GM12878 (cell line): ENCODE data around the gene STXBP2. TPM values are rescaled to one million over a fixed set of nuclear protein-coding genes. Genes with fewer than 3 reads are reported as not detected.

Source experiments
- ATAC-seq: fragments of 200-7000 bp; cut with Tn5 transposase; 3 replicates; pipeline ENCODE4 v1.9.1; 2020; ENCODE audit warnings: mild to moderate bottlenecking, moderate library complexity
- BruUV-seq: library from RNA; stranded (reverse); fragments of 400-500 nt; replicated peaks from 2 replicates; lab custom pipeline; 2021; lab: Mats Ljungman, UMichigan
- CTCF ChIA-PET: fragments of 300-600 bp; sonication (Branson Sonifier 250); formaldehyde crosslinking; extraction: SDS; loops from one replicate; lab custom pipeline; 2021; ENCODE audit warnings: inconsistent platforms; lab: Yijun Ruan, JAX
- POLR2A ChIA-PET: fragments of 350-600 bp; formaldehyde crosslinking; extraction: SDS; loops from one replicate; lab custom pipeline; 2021; ENCODE audit warnings: inconsistent platforms; lab: Charles Lee
- RAD21 ChIA-PET: fragments of 300-600 bp; sonication (Branson Sonifier 250); formaldehyde crosslinking; loops from one replicate; lab custom pipeline; 2023; ENCODE audit warnings: antibody characterized with exemption; ENCODE audit not compliant: unreplicated experiment; lab: Charles Lee
- SMC1A ChIA-PET: fragments of 300-600 bp; sonication (Branson Sonifier 250); formaldehyde crosslinking; loops from one replicate; lab custom pipeline; 2023; ENCODE audit not compliant: unreplicated experiment, uncharacterized antibody; lab: Charles Lee
- DNase-seq: peaks from one replicate; pipeline ENCODE4 v3.0.0-alpha.2; 2011; ENCODE audit warnings: low read depth, low spot score
- FAIRE-seq: peaks from 3 replicates; lab custom pipeline; 2011; peaks lifted over from hg19 to GRCh38; lab: Jason Lieb, UNC
- H2AFZ ChIP-seq: 2 replicates; pipeline ENCODE4 v1.6.0; 2011; ENCODE audit warnings: low read depth, low read length, control low read depth; ENCODE audit not compliant: control insufficient read depth
- H3K27ac ChIP-seq: 2 replicates; pipeline ENCODE4 v1.5.1; 2011; ENCODE audit warnings: control low read depth; ENCODE audit not compliant: control insufficient read depth, insufficient read depth
- H3K27me3 ChIP-seq, 2 experiments: replicated peaks in 1 of 2; 2 replicates each; pipeline versions ENCODE4 v1.6.0 to v1.6.1; 2011; ENCODE audit warnings: low read length in 1 of 2; ENCODE audit not compliant: control insufficient read depth in 2 of 2, insufficient read depth in 2 of 2
- H3K36me3 ChIP-seq, 2 experiments: 2 replicates each; pipeline ENCODE4 v1.5.1; 2011; ENCODE audit warnings: low read length in 1 of 2; ENCODE audit not compliant: control insufficient read depth in 2 of 2, insufficient read depth in 2 of 2
- H3K4me1 ChIP-seq: 2 replicates; pipeline ENCODE4 v1.6.1; 2011; ENCODE audit warnings: mild to moderate bottlenecking, low read length, moderate library complexity, mixed read lengths; ENCODE audit not compliant: control insufficient read depth, insufficient read depth
- H3K4me2 ChIP-seq: 2 replicates; pipeline ENCODE4 v1.6.0; 2011; ENCODE audit warnings: control low read depth; ENCODE audit not compliant: control insufficient read depth, insufficient read depth
- H3K4me3 ChIP-seq: fragments of 200-600 bp; sonication (generic); 2 replicates; pipeline ENCODE4 v1.5.1; 2016
- H3K79me2 ChIP-seq: 2 replicates; pipeline ENCODE4 v1.6.0; 2011; ENCODE audit warnings: low read length; ENCODE audit not compliant: control insufficient read depth, insufficient read depth
- H3K9ac ChIP-seq: 2 replicates; pipeline ENCODE4 v1.8.0; 2011; ENCODE audit warnings: low read length, control low read depth, mixed read lengths; ENCODE audit not compliant: control insufficient read depth, insufficient read depth
- H3K9me3 ChIP-seq: replicated peaks from 3 replicates; pipeline ENCODE4 v1.5.1; 2011; ENCODE audit warnings: mild to moderate bottlenecking, low read length; ENCODE audit not compliant: control insufficient read depth, insufficient read depth
- H4K20me1 ChIP-seq: 2 replicates; pipeline ENCODE4 v1.6.0; 2011; ENCODE audit not compliant: control insufficient read depth, insufficient read depth
- BACH1 ChIP-seq: fragments of 450-650 bp; IDR thresholded peaks from 2 replicates; pipeline ENCODE4 v1.6.1; 2017; ENCODE audit warnings: mild to moderate bottlenecking, borderline replicate concordance
- BHLHE40 ChIP-seq, 2 experiments: fragments of 450-650 bp in 1 of 2; IDR thresholded peaks; 2 replicates each; pipeline ENCODE4 v1.6.1; 2011 to 2017; ENCODE audit warnings: low read depth in 2 of 2, borderline replicate concordance in 1 of 2, improper control_type of control experiment in 1 of 2, low read length in 1 of 2, mild to moderate bottlenecking in 1 of 2
- CHD4 ChIP-seq: fragments of 200-600 bp; sonication (generic); IDR thresholded peaks from 2 replicates; pipeline ENCODE4 v1.6.1; 2016; ENCODE audit warnings: mild to moderate bottlenecking
- E4F1 ChIP-seq: fragments of 450-650 bp; IDR thresholded peaks from 2 replicates; pipeline ENCODE4 v1.6.1; 2018; ENCODE audit warnings: borderline replicate concordance, mild to moderate bottlenecking; ENCODE audit not compliant: partially characterized antibody
- EGR1 ChIP-seq, 2 experiments: IDR thresholded peaks; 1 replicate in 1 of 2; 2 replicates in 1 of 2; pipeline ENCODE4 v1.6.1; 2011 to 2012; ENCODE audit warnings: low read depth in 2 of 2, low read length in 2 of 2, borderline replicate concordance in 1 of 2, mild to moderate bottlenecking in 1 of 2, moderate library complexity in 1 of 2
- KLF5 ChIP-seq: fragments of 450-650 bp; IDR thresholded peaks from 2 replicates; pipeline ENCODE4 v1.6.1; 2014; ENCODE audit warnings: mild to moderate bottlenecking; ENCODE audit not compliant: partially characterized antibody
- MXI1 ChIP-seq: fragments of 150-350 bp; IDR thresholded peaks from 2 replicates; pipeline ENCODE4 v1.6.1; 2011; ENCODE audit warnings: low read depth, mild to moderate bottlenecking, inconsistent platforms, low read length, improper control_type of control experiment
- NKRF ChIP-seq: fragments of 450-650 bp; conservative IDR thresholded peaks from 2 replicates; pipeline ENCODE4 v1.6.1; 2017; ENCODE audit warnings: mild to moderate bottlenecking, moderate library complexity
- RBBP5 ChIP-seq: fragments of 200-600 bp; sonication (generic); conservative IDR thresholded peaks from 2 replicates; pipeline ENCODE4 v1.6.1; 2016
- SKIL ChIP-seq: fragments of 450-650 bp; IDR thresholded peaks from 2 replicates; pipeline ENCODE4 v1.6.1; 2017; ENCODE audit warnings: mild to moderate bottlenecking, low read depth, inconsistent platforms; ENCODE audit not compliant: poor library complexity, severe bottlenecking
- SP1 ChIP-seq: IDR thresholded peaks from one replicate; pipeline ENCODE4 v1.6.1; 2011; ENCODE audit warnings: low read depth, low read length
- STAT1 ChIP-seq: fragments of 450-650 bp; conservative IDR thresholded peaks from 2 replicates; pipeline ENCODE4 v1.6.1; 2014; ENCODE audit warnings: antibody characterized with exemption, mild to moderate bottlenecking
- TBL1XR1 ChIP-seq: IDR thresholded peaks from 2 replicates; pipeline ENCODE4 v1.6.1; 2012; ENCODE audit warnings: low read depth, low read length, improper control_type of control experiment
- WGBS: methylation state at CpG from one replicate; pipeline ENCODE4 v1.1.6; 2016; ENCODE audit warnings: low lambda C conversion rate; ENCODE audit not compliant: insufficient replicate concordance, insufficient coverage; ENCODE audit errors: missing lambda C conversion rate; 5-methylcytosine and 5-hydroxymethylcytosine counted together
- in situ Hi-C: fragments of 300-500 bp; cut with MboI; formaldehyde crosslinking; loops from 9 replicates; pipeline ENCODE4 v1.14.3; 2018; ENCODE audit warnings: mixed read lengths
- intact Hi-C: fragments of 100-400 bp; cut with micrococcal nuclease; formaldehyde crosslinking; loops from one replicate; pipeline ENCODE4 v1.14.2; 2022; ENCODE audit not compliant: unreplicated experiment
- polyA plus RNA-seq, 11 experiments: library from polyadenylated mRNA; depleted of rRNA in 4 of 11; unstranded in 6 of 11; stranded (reverse) in 5 of 11; fragments of >200 nt; fragmentation: Nextera tagmentation in 4 of 11; fragmentation: Illumina TruSeq in 1 of 11; extraction: Ambion mirVana in 4 of 11; extraction: Trizol in 1 of 11; gene quantifications; 1 replicate in 1 of 11; 2 replicates in 10 of 11; pipeline versions ENCODE4 v1.2.1 to v1.2.3, GENCODE V29; 2011 to 2016; ENCODE audit warnings: inconsistent platforms in 2 of 11, missing spikeins in 2 of 11, low read depth in 1 of 11
- total RNA-seq, 4 experiments: library from RNA; depleted of rRNA in 3 of 4; stranded (reverse); fragments of >200 nt in 3 of 4; fragmentation: Illumina TruSeq in 1 of 4; extraction: Trizol in 1 of 4; gene quantifications; 2 replicates each; pipeline versions ENCODE4 v1.2.1 to v1.2.3, GENCODE V29; 2013 to 2021
- TF ChIP-seq, protein P1 (sequence below): IDR thresholded peaks from 2 replicates; pipeline ENCODE4 v1.6.1; 2012; ENCODE audit warnings: low read depth, low read length, improper control_type of control experiment
- TF ChIP-seq, protein P2 (sequence below): fragments of 450-650 bp; IDR thresholded peaks from 2 replicates; pipeline ENCODE4 v1.6.1; 2017; ENCODE audit warnings: mild to moderate bottlenecking

Gene STXBP2
- total and polyA plus RNA-seq, 10 of the 15 experiments (the other 5 are each of a cell fraction or from before 2014, with no cell fraction given), result 2.6 to 111 (median 61.4) TPM

DNA sequence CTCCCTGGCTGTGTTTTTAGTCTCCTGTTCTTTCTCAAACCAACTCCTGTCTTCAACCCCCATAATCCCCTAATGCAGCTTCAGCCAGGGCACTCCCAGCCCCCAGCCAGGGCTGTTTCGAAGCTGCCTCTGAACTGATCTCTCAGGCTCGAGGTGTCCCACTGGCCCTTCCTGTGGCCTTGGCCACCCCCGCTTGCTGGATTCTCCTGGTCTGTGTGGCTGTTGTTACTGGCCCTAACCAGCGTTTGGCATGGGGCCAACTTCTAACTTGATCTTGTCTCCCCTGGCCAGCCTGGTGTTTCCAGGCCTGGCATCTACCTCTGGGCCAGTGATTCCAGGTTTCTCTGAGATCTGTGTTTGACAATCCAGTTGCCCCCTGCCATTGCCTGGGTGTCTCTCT is 18.6 kb upstream of the STXBP2 start:
- ATAC-seq (no peak), DNase-seq (no peak), FAIRE-seq (no peak)
- intact Hi-C loops (no loop called here), in situ Hi-C loops (no loop called here)
- CTCF ChIA-PET, result no interaction called here
- no peaks in the 10 kb centered on the region for H3K79me2 ChIP-seq
- RAD21 ChIA-PET, result no interaction called here
- H2AFZ ChIP-seq, result no peak overlapping the region
- no peak overlapping the region for H3K4me3 ChIP-seq
- peaks cover 0 to 23% of the 10 kb centered on the region in 2 experiments; a peak in 3 of 4 replicates for H3K36me3 ChIP-seq
- H3K4me1 ChIP-seq, result no peaks in the 10 kb centered on the region
- H4K20me1 ChIP-seq, result no peaks in the 10 kb centered on the region
- POLR2A ChIA-PET, result no interaction called here
- SMC1A ChIA-PET, result no interaction called here
- WGBS, result 78% methylated on average over 4 of the region's 4 CpGs
- no peaks in the 10 kb centered on the region for H3K27me3 ChIP-seq
- no peak overlapping the region for H3K4me2 ChIP-seq
- no peak overlapping the region for H3K9ac ChIP-seq
- no peaks in the 10 kb centered on the region for H3K9me3 ChIP-seq
- no peak overlapping the region for H3K27ac ChIP-seq
- no TSS peak for BruUV-seq
- TF ChIP-seq, protein P1, sequence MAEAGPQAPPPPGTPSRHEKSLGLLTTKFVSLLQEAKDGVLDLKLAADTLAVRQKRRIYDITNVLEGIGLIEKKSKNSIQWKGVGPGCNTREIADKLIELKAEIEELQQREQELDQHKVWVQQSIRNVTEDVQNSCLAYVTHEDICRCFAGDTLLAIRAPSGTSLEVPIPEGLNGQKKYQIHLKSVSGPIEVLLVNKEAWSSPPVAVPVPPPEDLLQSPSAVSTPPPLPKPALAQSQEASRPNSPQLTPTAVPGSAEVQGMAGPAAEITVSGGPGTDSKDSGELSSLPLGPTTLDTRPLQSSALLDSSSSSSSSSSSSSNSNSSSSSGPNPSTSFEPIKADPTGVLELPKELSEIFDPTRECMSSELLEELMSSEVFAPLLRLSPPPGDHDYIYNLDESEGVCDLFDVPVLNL, result no peak
- no peak for TF ChIP-seq MXI1
- TF ChIP-seq KLF5, result no peak
- no peak for TF ChIP-seq STAT1
- no peak for TF ChIP-seq BHLHE40 (IDR thresholded peaks at IDR 0.05; ENCODE audit: borderline replicate concordance in 1 of 2, low read depth in 2 of 2, low read length in 1 of 2)
- no peak for TF ChIP-seq RBBP5
- TF ChIP-seq SKIL, result no peak
- TF ChIP-seq, protein P2, sequence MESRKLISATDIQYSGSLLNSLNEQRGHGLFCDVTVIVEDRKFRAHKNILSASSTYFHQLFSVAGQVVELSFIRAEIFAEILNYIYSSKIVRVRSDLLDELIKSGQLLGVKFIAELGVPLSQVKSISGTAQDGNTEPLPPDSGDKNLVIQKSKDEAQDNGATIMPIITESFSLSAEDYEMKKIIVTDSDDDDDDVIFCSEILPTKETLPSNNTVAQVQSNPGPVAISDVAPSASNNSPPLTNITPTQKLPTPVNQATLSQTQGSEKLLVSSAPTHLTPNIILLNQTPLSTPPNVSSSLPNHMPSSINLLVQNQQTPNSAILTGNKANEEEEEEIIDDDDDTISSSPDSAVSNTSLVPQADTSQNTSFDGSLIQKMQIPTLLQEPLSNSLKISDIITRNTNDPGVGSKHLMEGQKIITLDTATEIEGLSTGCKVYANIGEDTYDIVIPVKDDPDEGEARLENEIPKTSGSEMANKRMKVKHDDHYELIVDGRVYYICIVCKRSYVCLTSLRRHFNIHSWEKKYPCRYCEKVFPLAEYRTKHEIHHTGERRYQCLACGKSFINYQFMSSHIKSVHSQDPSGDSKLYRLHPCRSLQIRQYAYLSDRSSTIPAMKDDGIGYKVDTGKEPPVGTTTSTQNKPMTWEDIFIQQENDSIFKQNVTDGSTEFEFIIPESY, result no peak
- TF ChIP-seq BACH1, result no peak
- no peak for TF ChIP-seq SP1
- no peak for TF ChIP-seq CHD4
- no peak for TF ChIP-seq NKRF
- TF ChIP-seq E4F1, result no peak
- TF ChIP-seq EGR1 (IDR thresholded peaks at IDR 0.05; ENCODE audit: borderline replicate concordance in 1 of 2, low read depth in 2 of 2, low read length in 2 of 2), result no peak
- TF ChIP-seq TBL1XR1, result no peak
